Colon (tissue), 2 donors: ENCODE data around the gene NXPE4.

Experiments used
- FAIRE-seq: peaks from 2 replicates; lab custom pipeline; 2012; peaks lifted over from hg19 to GRCh38; lab: Jason Lieb, UNC
- donor health status: control.
- donor health status: control.

NXPE4 gene

DNA sequence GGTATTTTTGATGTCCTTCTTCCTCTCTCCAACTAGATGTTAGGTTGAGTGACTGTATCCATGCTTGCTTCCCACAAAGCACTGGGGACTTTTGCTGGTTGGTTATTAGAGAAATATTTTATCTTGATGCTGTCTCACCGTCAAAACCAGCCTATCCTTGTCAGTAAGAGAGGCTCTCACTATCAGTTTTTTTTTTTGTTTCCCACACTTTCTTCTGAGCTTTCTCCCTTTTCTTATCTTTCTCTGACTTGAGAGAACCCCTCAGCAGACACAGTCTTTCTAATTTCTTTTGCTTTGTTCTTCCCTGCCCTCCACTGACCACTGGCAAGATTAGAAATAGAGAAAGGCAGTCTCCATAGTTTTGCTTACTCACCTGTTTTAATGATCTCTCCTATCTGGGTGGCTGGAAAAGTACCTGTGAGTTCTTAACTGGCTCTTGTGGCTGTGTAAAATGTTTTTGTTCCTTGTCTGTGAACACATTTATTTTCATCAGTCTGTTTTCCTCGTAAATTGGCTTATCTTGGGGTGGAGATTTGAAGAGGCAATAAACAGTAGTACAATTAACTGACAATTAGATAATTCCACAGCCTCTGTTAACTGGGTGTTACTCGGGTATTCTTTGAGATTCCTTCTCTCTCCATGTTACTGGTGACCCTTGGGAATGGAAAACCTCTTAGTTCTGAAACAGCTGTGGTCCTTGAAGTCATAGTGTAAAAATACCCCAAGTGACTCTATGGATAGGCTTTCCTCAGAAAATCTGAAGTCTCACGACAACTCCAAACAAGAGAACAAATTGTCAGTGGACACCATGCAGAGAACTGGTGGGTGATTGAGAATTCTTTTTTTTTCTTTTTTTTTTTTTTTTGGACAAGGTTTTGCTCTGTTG lies 35.9 kb downstream of the NXPE4 start, which contains the start of gene NXPE1:
Gene NXPE1, minus strand, starts transcription at position 457 of the 886 bp plus-strand sequence. CDS start 8,680 bp downstream, outside the sequence.
- FAIRE-seq: no peak

GRCh38 chr11:114556135-114556534 lies 39.5 kb downstream of the NXPE4 start:
- FAIRE-seq: no peak

DNA sequence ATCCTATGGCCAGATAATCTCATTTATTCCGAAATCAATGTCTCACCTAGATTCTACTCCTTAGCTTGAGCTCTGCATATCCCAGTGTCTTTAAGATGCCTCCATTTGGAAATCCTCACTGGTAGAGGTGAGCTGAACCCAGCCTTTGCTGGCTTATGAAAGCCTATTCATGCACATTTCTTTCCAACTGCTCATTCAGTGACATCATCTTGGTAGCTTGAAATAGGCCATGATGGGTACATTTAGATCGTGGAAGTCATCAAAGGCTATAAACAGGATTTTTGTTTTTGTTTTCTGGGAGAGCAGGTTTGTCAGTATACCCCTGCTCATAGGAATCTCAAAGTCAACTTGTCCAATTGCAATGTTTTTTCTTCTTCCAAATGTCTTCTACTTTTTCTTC lies 41.9 kb downstream of the NXPE4 start:
- no peak for FAIRE-seq

GRCh38 chr11:114551060-114551459 lies 44.5 kb downstream of the NXPE4 start:
- FAIRE-seq: no peak

DNA sequence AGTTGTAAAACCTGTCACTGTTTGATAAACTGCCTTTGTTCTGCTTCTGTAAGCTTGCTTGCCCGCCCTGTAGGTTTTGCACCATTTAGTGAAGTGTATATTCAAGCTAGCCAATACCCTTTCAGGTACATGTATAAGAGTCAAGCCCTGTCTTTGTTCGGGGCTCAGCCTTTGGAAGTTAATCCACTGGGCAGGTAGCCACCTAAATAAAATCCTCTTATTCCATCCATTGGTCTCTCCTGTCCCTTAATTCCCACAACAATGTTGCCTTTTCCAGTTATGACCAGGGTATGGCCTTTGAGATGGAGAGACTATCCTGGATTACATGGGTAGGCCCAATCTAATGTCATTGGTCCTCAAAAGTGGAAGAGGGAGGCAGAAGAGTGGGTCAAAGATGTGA lies 69.9 kb downstream of the NXPE4 start:
- FAIRE-seq: no peak

DNA sequence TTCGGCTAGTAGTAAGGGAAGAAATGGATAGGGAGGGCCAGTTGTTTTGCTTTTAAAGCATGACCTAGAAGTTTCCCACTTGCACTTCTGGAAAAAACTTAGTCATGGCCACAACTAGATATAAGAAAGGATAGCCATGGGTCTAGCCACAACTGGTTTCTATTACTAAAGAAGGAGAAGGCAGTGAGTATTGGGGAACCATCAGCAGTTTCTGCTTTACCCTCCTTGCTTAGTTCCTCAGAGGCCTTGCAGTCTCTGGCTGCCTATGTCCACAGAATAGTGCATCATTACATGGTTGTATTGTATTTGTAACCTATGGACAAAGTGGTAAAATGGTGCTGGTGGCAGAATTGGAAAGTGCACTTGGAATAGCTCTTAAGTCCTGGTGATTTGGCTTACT lies 71.5 kb downstream of the NXPE4 start:
- FAIRE-seq: no peak

GRCh38 chr11:114522818-114523217 lies 72.8 kb downstream of the NXPE4 start:
- no peak for FAIRE-seq
